Gastrocnemius medialis (tissue), 4 donors: Measurements from ENCODE around the gene PVR. TPM values are rescaled to one million over a fixed set of nuclear protein-coding genes. Genes with fewer than 3 reads are reported as not detected.

Experiments used
- ATAC-seq, 2 donors: fragments of 150-250 bp; one replicate each; pipeline ENCODE4 v1.9.1; 2016
- DNase-seq, 2 donors: peaks; one replicate each; pipeline ENCODE4 v3.0.0-alpha.2; 2019
- H3K27ac ChIP-seq, 4 donors: fragments of 200-600 bp; sonication (generic); 1 replicate in 1 of 4; 2 replicates in 3 of 4; pipeline ENCODE4 v1.5.1; 2016 to 2018; ENCODE audit warnings: mild to moderate bottlenecking in 2 of 4, moderate library complexity in 1 of 4
- H3K27me3 ChIP-seq, 3 donors: fragments of 200-600 bp; sonication (generic) in 2 of 3; 1 replicate in 1 of 3; 2 replicates in 2 of 3; pipeline versions ENCODE4 v1.5.1 to v1.6.0; 2016 to 2019; ENCODE audit warnings: mild to moderate bottlenecking in 1 of 3, moderate library complexity in 1 of 3
- H3K36me3 ChIP-seq, 2 donors: fragments of 200-600 bp; sonication (generic) in 1 of 2; one replicate each; pipeline ENCODE4 v1.5.1; 2017 to 2018
- H3K4me1 ChIP-seq, 2 donors: fragments of 200-600 bp; sonication (generic) in 1 of 2; one replicate each; pipeline ENCODE4 v1.5.1; 2016 to 2017; ENCODE audit warnings: mild to moderate bottlenecking in 2 of 2
- H3K4me3 ChIP-seq, 4 donors: fragments of 200-600 bp; sonication (generic) in 3 of 4; 1 replicate in 1 of 4; 2 replicates in 3 of 4; pipeline ENCODE4 v1.5.1; 2016 to 2019; ENCODE audit warnings: mild to moderate bottlenecking in 2 of 4
- H3K9me3 ChIP-seq, 3 donors: fragments of 200-600 bp; sonication (generic) in 2 of 3; 1 replicate in 1 of 3; 2 replicates in 2 of 3; pipeline ENCODE4 v1.5.1; 2016 to 2019
- CTCF ChIP-seq, 5 experiments: fragments of 450-650 bp in 3 of 5; fragments of 200-600 bp in 2 of 5; sonication (generic) in 2 of 5; IDR thresholded peaks in 4 of 5; conservative IDR thresholded peaks in 1 of 5; 1 replicate in 4 of 5; 2 replicates in 1 of 5; pipeline ENCODE4 v1.5.1; 2016 to 2019; ENCODE audit warnings: antibody characterized with exemption in 5 of 5, mild to moderate bottlenecking in 3 of 5, moderate library complexity in 3 of 5
- POLR2A ChIP-seq, 2 donors: fragments of 450-650 bp; IDR thresholded peaks; one replicate each; pipeline ENCODE4 v1.6.1; 2017; ENCODE audit warnings: antibody characterized with exemption in 2 of 2, mild to moderate bottlenecking in 2 of 2, moderate library complexity in 2 of 2
- in situ Hi-C, 4 donors: fragments of 200-750 bp; cut with MboI; loops; one replicate each; pipeline versions ENCODE4 v1.15.0 to v1.8.0; 2017; ENCODE audit warnings: low sequenced_read_pairs in 4 of 4
- intact Hi-C: fragments of 100-400 bp; cut with DNase I; formaldehyde crosslinking; loops from one replicate; pipeline ENCODE4 v1.15.1; 2023; ENCODE audit warnings: low total_unique reads
- total RNA-seq, 4 donors: library from RNA; depleted of rRNA; stranded (reverse); fragments of >200 nt; gene quantifications; one replicate each; pipeline versions ENCODE4 v1.1.0 to v1.2.3, GENCODE V29; 2016

Gene PVR
- total RNA-seq, 4 donors from 2014 or later: 27.3 to 60.2 (median 33.9) TPM

- no peak for TF ChIP-seq CTCF (IDR thresholded peaks at IDR 0.05 in 4 of 5, conservative IDR thresholded peaks at IDR 0.05 in 1 of 5)
- TF ChIP-seq POLR2A (IDR thresholded peaks at IDR 0.05): no peak
- in situ Hi-C loops: no loop called here
- H3K27me3 ChIP-seq: no peaks in the 10 kb centered on the region
- H3K4me3 ChIP-seq: no peak overlapping the region
- intact Hi-C loops: no loop called here
- peaks cover 0 to 78% of the 10 kb centered on the region in 2 donors for H3K36me3 ChIP-seq
- no peak for ATAC-seq
- no peaks in the 10 kb centered on the region for H3K9me3 ChIP-seq
- no peak for DNase-seq
- peaks cover 10 to 14% of the 10 kb centered on the region in 2 donors for H3K4me1 ChIP-seq
- no peak overlapping the region for H3K27ac ChIP-seq
These were observed 9.6 kb downstream of the PVR start for GRCh38 chr19:44653343-44653742.

GRCh38 chr19:44653977-44654774 lies 10.5 kb downstream of the PVR start:
- Histone ChIP-seq H3K36me3 (peaks cover 0 to 86% of the 10 kb centered on the region in 2 donors), H3K4me3 (no peak overlapping the region), H3K27me3 (no peaks in the 10 kb centered on the region), H3K4me1 (peaks cover 1 to 6% of the 10 kb centered on the region in 2 donors), H3K9me3 (no peaks in the 10 kb centered on the region), H3K27ac (peak overlapping the region in 2 of 4 donors; percentile 38 to 45)
- intact Hi-C loops (no loop called here), in situ Hi-C loops (no loop called here)
- ATAC-seq (peak; percentile 72 to 80), DNase-seq (peak; percentile 37 to 65)
- TF ChIP-seq POLR2A (IDR thresholded peaks at IDR 0.05) (no peak), CTCF (IDR thresholded peaks at IDR 0.05 in 4 of 5, conservative IDR thresholded peaks at IDR 0.05 in 1 of 5) (peak; percentile 29 to 66 (median 56))

GRCh38 chr19:44657211-44657921 lies 13.7 kb downstream of the PVR start:
- peaks cover 0 to 90% of the 10 kb centered on the region in 2 donors for H3K36me3 ChIP-seq
- peak in 1 of 2 donors; percentile 36 for DNase-seq
- H3K4me1 ChIP-seq: no peaks in the 10 kb centered on the region
- intact Hi-C loops (loop anchor here (1.0 to 5.0 kb wide), 2 partner anchors 70 to 86 kb away; no protein-coding TSS in a partner anchor), in situ Hi-C loops (loop anchor here (5.0 kb wide), 1 partner anchor 85 kb away; no protein-coding TSS in a partner anchor)
- no peak overlapping the region for H3K4me3 ChIP-seq
- no peak overlapping the region for H3K27ac ChIP-seq
- TF ChIP-seq CTCF (IDR thresholded peaks at IDR 0.05 in 4 of 5, conservative IDR thresholded peaks at IDR 0.05 in 1 of 5): peak; percentile 82 to 95 (median 91)
- TF ChIP-seq POLR2A (IDR thresholded peaks at IDR 0.05): no peak
- H3K27me3 ChIP-seq: no peaks in the 10 kb centered on the region
- peak; percentile 60 to 65 for ATAC-seq
- no peaks in the 10 kb centered on the region for H3K9me3 ChIP-seq

GRCh38 chr19:44658069-44658733 lies 14.5 kb downstream of the PVR start:
- no peaks in the 10 kb centered on the region for H3K9me3 ChIP-seq
- no peak for DNase-seq
- H3K4me3 ChIP-seq: no peak overlapping the region
- H3K27ac ChIP-seq: no peak overlapping the region
- in situ Hi-C loops: loop anchor here (5.0 kb wide), 1 partner anchor 86 kb away; no protein-coding TSS in a partner anchor
- no peaks in the 10 kb centered on the region for H3K27me3 ChIP-seq
- TF ChIP-seq POLR2A (IDR thresholded peaks at IDR 0.05) (no peak), CTCF (IDR thresholded peaks at IDR 0.05 in 4 of 5, conservative IDR thresholded peaks at IDR 0.05 in 1 of 5) (no peak)
- no peaks in the 10 kb centered on the region for H3K4me1 ChIP-seq
- intact Hi-C loops: loop anchor here (5.0 kb wide), 1 partner anchor 71 kb away; no protein-coding TSS in a partner anchor
- peaks cover 0 to 90% of the 10 kb centered on the region in 2 donors for H3K36me3 ChIP-seq
- no peak for ATAC-seq
